C4-2B (cell line): ENCODE results near the gene CEP83.
"Not testable (repeated sequence)": the region's sequence is repeated elsewhere in the genome, so short reads cannot be mapped to it uniquely, and the experiment has no call there.

Source experiments
- H3K27ac ChIP-seq: fragments of 450-650 bp; 2 replicates; pipeline ENCODE4 v1.5.1; 2017
- CTCF ChIP-seq: fragments of 450-650 bp; conservative IDR thresholded peaks from 2 replicates; pipeline ENCODE4 v1.5.1; 2017; ENCODE audit warnings: mild to moderate bottlenecking
- ZFX ChIP-seq: fragments of 450-650 bp; IDR thresholded peaks from 2 replicates; pipeline ENCODE4 v1.6.1; 2017

Gene CEP83

GRCh38 chr12:94430304-94430703, 29.4 kb downstream of the CEP83 start:
- H3K27ac ChIP-seq = no peak overlapping the region
- TF ChIP-seq CTCF = no peak
- no peak for TF ChIP-seq ZFX

GRCh38 chr12:94429633-94430032, 30.0 kb downstream of the CEP83 start:
- no peak overlapping the region for H3K27ac ChIP-seq
- no peak for TF ChIP-seq ZFX
- no peak for TF ChIP-seq CTCF

- no peak overlapping the region for H3K27ac ChIP-seq
- no peak for TF ChIP-seq CTCF
- no peak for TF ChIP-seq ZFX
These were observed 30.5 kb downstream of the CEP83 start for GRCh38 chr12:94429191-94429590.

GRCh38 chr12:94427501-94428381, 31.9 kb downstream of the CEP83 start:
- TF ChIP-seq ZFX (no peak), CTCF (no peak)
- H3K27ac ChIP-seq = no peak overlapping the region

- H3K27ac ChIP-seq = no peak overlapping the region
- TF ChIP-seq CTCF (no peak), ZFX (no peak)
These were observed 33.6 kb downstream of the CEP83 start for GRCh38 chr12:94426049-94426448.

- H3K27ac ChIP-seq = not testable (repeated sequence)
These were observed 34.8 kb downstream of the CEP83 start for GRCh38 chr12:94424830-94425229.

GRCh38 chr12:94421868-94422740, 37.6 kb downstream of the CEP83 start:
- TF ChIP-seq CTCF (no peak), ZFX (no peak)
- H3K27ac ChIP-seq = no peak overlapping the region
